Measurements from ENCODE around the gene CCDC187. TPM values are rescaled to one million over a fixed set of nuclear protein-coding genes. Genes with fewer than 3 reads are reported as not detected.
"Not testable (repeated sequence)": the region's sequence is repeated elsewhere in the genome, so short reads cannot be mapped to it uniquely, and the experiment has no call there.

Gene CCDC187
- total RNA-seq, 1 donor from 2014 or later = not detected

DNA sequence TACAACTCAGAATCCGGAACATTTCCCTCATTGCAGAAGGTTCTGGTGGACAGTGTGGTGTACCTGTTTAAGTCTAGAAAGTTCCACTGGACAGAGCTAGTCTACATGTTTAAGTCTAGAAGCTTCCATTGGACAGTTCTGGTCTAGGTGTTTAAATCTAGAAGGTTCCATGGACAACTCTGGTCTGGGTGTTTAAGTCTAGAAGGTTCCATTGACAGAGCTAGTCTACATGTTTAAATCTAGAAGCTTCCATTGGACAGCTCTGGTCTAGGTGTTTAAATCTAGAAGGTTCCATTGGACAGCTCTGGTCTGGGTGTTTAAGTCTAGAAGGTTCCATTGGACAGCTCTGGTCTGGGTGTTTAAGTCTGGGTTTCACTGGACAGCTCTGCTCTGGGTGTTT, 25.0 kb downstream of the CCDC187 start:
- ATAC-seq = no peak

DNA sequence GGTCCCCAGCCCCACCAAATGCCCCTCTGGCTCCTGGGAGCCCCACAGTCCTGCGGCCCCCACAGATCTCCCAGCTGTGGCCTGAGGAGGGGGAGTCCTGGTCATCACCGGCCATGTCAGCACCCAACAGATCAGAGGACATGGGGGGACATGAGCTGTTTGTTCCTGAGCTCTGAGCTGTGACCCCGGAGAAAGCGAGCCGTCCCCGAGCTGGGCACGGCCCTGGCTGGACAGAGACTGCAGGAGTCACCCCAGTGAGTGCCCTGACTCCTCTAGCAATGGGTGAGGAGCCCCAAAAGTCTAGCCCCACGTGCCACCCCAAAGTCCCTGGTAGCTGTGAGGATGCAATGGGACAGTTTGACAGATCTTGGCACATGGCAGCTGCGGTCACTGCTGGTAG, 25.7 kb downstream of the CCDC187 start:
- intact Hi-C loops (cut with micrococcal nuclease) = no loop called here
- ATAC-seq (no peak), DNase-seq (no peak)

More for the DNA sequence above, 25.0 kb downstream of the CCDC187 start:
- intact Hi-C loops (cut with micrococcal nuclease) = no loop called here
- DNase-seq = no peak

DNA sequence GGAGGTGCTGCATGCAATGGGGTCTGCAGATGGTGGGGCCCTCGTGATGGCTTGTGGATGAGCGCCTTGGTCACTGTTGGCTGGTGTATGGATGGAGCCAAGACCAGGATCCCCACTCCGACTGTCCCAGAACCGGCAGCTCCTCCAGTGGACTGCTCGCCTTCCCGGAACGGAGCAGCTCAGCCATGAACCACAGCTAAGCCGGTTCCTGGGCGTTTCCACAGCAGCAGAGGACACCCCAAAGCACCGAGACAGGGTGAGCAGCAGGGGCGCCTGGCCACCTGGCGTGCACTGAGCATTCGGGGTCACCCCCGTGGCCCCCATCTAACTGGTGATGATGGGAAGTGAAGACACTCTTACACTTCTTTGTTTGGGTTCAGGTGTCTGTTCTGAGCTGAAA, 26.1 kb downstream of the CCDC187 start:
- no peak for ATAC-seq
- intact Hi-C loops (cut with micrococcal nuclease) = no loop called here
- DNase-seq = no peak

DNA sequence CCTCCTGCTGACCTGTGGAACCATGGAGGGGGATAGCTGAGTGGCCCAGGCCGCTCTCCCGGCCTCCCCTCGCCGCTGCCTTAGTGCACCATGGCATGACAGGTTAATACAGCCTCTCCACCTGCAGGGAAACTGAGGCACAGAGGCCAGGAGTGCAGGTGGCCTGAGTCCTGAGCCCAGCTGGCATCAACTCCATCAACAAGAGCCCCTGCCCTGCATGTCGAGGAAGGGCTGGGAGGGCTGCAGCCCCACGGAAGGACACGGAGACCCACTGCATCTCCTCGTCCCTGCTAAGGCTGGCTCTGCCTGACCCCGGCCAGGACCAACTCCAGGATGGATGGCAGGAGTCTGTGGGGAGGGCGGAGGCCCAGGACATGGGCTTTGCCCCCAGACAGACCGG, 27.2 kb downstream of the CCDC187 start:
- DNase-seq (no peak), ATAC-seq (no peak)
- intact Hi-C loops (cut with micrococcal nuclease) = no loop called here

DNA sequence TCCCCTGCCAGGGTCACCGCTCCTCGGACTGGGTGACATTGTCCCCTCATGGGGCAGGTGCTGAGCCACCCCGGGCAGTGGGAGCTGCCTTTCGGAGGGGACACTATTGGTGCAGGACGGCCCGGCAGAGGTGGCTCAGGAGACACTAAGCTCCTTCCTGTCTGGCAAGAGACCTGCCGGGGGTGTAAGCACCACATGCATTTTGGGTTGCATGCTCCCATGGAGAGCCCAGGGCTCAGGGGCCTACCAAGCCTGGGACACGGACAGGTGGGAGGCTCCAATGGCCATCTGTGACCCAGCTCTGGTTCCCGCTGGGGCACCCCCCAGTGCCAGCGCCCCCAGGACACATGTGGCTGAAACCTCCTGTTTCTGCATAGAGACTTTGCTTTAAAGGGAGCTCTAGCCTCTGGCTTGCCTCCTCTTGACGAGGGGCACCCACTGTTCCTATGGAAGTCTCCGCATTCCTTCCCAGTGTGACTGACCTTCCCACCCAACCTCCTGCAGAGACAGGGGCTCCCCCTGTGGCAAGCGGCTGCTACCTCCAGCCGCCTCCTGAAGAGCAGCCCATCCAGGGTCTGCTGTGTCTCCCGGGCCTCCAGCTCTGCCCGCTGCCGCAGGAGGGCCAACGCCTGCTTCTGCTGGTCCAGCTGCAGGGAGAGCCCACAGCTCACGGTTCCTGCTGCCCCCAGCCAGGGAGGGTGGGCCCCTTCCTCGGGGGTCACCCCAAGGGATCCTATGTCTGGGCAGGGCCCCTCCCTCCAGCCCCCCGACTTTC, 28.1 kb downstream of the CCDC187 start:
- intact Hi-C loops (cut with micrococcal nuclease) = no loop called here
- DNase-seq (no peak), ATAC-seq (no peak)

DNA sequence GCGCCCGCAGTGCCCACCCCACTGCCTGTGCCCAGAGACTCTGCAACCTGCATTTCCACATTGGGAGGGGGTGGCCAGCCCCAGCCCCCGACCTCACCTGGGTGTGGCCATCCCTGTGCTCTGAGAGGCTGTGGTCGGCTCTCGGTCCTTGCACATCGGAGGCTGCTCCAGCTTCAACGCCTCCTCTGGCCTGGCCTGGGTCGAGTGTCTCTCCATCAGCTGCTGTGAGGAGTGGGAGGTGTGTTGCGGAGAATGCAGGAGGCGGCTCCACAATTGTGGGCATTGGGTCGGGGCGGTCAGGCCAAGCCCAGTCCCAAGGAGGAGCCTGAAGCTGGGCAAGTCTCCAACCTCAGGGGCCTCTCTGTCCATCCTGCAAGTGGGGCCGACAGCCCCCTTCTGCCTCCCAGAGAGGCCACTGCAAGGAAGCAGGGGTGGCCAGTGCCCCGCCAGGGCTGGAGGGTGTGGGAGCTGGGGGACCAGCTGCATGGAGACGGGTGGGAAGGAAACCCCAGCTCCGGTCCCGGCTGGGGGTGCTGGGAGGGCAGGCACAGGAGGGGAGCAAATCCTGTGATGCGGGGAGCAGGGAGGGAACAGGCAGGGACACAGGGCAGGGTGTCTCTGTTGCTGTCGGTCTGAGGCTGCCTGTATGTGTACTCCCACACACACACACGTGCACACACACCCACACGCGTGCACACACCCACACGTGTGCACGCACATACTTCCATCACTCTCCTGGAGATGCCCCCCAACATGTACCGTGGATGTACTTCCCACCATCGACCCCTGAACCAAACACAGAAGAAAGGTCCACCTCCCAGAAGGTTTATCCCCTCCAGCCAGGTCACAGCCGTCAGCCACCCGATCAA, 28.9 kb downstream of the CCDC187 start:
- no peak for ATAC-seq
- DNase-seq = no peak

DNA sequence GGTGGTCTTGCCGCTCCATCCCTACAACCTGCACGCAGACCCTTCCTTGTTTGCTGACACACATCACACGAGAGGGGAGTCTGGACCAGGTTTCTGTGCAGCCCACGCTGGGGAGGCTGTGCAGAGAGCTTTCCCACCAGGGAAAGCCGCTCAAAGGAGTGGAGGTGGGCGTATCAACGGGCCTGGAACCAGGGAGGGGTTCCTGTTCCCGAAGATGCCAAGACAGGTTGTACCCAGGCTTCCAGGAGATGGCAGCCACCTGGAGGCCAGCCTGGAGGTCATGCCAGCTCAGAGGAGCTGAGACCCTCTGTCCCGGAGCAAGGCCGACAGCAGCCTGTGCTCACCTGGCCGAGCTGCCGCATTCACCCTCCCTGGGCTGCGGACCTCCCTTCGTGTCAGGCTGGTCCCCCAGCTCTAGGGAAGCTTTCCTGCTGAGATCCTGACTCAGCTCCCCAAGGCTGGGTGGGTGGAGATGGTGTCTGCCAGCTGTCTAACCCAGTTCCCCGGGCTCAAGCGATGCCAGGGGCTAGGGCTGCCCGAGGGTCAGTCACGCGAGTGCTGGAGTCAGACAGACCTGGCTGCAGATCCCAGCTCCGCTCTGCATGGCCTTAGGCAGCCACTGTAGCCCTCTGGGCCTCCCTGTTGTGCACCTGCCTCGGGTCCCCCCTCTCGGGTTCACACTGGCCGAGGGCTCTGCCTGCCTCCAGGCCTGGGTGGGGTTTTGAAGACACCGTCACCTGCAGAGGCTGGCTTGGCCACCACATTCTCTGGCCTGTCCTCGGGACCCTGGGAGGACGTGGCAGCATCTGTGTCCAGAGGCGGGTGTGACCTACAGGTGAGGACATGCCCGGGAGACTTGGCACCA, 29.7 kb downstream of the CCDC187 start:
- intact Hi-C loops (cut with micrococcal nuclease) = no loop called here
- DNase-seq (no peak), ATAC-seq (no peak)

More for the DNA sequence above, 28.9 kb downstream of the CCDC187 start:
- intact Hi-C loops (cut with micrococcal nuclease) = no loop called here

DNA sequence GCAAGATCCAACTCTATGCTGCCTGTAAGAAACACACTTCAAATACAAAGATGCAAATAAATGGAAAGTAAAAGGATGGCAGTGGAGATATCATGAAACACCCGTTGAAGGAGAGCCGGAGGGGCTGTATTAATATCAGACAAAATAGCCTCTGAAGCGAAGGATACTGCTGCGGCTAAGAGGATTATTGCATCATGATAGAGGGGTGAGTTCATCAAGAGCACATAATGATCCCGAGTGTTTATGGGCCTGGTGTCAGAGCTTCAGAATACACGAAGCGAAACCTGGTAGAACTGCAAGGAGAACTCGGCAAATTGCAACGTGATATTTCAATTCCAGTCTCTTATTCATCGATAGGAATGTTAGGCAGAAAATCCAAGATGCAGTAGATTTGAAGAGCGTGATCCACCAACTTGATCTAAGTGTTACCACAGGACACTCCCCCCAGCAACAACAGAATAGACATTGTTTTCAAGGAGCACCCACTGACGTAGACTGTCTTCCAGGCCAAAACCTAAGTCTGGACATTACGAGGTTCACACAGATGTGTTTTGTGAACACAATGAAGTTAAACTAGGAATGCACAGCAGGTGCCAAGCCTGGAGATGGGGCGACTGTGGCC, 30.5 kb downstream of the CCDC187 start:
- DNase-seq (no peak), ATAC-seq (no peak)
- intact Hi-C loops (cut with micrococcal nuclease) = no loop called here

DNA sequence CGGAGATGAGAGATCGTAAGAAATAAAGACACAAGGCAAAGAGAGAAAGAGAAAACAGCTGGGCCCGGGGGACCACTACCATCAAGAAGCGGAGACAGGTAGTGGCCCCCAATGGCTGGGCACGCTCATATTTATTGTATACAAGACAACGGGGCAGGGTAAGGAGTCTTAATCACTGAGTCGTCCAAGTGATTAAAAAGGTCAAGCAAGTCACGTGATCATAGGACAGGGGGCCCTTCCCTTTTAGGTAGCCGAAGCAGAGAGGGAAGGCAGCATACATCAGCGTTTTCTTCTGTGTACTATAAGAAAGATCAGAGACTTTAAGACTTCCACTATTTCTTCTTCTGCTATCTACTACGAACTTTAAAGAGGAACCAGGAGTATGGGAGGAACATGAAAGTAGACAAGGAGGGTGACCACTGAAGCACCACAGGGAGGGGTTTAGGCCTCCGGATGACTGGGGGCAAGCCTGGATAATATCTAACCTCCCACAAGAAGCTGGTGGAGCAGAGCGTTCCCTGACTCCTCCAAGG, 33.7 kb downstream of the CCDC187 start:
- ATAC-seq (no peak), DNase-seq (no peak)
- intact Hi-C loops (cut with micrococcal nuclease) = no loop called here

DNA sequence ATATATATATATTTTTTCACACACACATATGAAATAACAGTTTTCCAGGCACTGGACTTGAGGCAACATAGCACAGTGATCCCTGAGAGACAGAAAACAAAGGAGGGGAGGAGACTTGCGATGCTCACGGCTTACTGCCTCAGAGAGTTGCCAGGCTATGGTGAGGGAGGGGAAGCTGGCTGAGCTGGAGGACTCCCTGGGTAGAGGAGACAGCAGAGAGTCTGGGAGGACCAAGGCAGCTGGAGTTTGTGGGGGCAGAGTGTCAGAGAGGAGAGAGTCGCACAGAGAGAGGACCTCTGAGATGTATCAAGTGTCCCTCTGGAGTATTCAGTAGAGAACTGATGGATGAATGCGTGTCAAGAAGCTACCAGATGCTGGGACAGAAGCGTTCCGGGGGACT, 35.2 kb downstream of the CCDC187 start:
- intact Hi-C loops (cut with micrococcal nuclease) = no loop called here
- no peak for ATAC-seq
- DNase-seq = no peak

DNA sequence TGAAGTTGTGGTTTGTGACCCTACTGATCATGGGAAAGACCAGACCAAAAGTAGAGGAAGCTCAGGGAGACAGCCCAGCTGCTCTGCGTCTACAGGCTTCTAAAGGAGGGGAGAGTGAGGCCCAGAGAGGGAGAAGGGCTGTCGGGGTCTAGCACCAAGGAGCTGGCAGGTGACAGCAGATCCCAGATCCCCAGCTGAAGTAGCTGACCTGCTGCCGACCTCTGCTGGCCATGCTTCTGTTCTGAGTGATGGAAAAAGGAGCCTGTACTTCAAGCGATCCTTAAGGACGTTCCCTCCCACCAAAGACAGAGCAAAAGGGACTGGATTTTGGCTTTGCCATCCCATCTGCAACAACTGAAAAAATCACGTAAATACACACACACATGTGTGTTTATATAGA, 35.6 kb downstream of the CCDC187 start:
- peak; percentile 35 for ATAC-seq
- intact Hi-C loops (cut with micrococcal nuclease) = no loop called here

DNA sequence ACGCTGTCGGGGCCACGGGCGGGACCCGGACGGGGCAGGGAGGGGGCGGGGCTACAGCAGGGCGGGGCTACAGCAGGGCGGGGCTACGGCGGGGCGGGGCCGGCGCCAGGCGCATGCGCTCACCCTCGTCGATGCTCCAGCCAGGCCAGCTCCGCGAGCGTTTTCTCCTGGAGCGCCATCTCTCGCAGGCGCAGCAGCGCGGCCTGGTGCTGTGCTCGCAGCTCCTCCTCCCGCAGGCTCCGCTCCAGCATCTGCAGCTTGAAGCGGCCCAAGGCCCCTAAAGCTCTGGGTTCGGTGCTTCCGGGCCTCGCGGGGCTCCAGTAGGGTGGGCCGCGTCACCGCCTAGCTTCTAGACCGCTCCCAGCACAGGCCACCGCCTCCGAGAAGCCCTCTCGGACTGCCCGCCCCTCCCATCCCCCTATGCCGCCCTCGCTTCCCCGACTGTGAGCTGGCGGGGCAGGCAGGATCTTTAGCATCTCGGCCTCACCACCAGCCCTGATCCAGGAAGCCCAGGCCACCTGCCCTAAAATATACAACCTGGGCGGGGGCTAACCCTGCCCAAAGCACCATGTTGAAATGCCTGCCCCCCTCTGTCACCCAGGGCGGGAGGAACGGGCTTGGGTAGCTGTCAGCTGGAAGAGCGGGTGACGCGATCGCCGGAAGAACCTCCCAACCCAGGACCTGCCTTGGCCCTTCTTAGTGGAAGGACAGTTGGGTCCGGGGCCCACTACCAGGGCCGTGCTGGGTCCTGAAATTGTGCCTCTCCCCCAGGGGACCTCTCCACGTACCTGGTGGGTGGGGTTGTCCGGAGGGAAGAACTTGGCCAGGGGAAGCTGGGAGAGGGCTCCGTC, 36.4 kb downstream of the CCDC187 start:
- intact Hi-C loops (cut with micrococcal nuclease) = no loop called here
- peak; percentile 91 for DNase-seq
- ATAC-seq = peak; percentile 97

More for the DNA sequence above, 35.6 kb downstream of the CCDC187 start:
- no peak for DNase-seq

DNA sequence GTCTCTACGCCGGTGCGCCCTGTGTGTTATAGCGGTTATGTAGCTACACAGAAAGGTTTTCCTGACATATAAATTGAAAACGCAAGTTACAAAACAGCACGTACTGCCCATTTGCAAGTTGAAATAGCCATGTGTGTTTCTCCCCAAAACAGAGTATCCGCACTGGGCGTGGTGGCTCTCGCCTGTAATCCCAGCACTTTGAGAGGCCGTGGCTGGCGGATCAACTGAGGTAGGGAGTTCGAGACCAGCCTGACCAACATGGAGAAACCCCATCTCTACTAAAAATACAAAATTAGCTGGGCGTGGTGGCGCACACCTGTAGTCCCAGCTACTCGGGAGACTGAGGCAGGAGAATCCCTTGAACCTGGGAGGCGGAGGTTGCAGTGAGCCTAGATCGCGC, 37.3 kb downstream of the CCDC187 start:
- intact Hi-C loops (cut with micrococcal nuclease); ATAC-seq: not testable (repeated sequence)

DNA sequence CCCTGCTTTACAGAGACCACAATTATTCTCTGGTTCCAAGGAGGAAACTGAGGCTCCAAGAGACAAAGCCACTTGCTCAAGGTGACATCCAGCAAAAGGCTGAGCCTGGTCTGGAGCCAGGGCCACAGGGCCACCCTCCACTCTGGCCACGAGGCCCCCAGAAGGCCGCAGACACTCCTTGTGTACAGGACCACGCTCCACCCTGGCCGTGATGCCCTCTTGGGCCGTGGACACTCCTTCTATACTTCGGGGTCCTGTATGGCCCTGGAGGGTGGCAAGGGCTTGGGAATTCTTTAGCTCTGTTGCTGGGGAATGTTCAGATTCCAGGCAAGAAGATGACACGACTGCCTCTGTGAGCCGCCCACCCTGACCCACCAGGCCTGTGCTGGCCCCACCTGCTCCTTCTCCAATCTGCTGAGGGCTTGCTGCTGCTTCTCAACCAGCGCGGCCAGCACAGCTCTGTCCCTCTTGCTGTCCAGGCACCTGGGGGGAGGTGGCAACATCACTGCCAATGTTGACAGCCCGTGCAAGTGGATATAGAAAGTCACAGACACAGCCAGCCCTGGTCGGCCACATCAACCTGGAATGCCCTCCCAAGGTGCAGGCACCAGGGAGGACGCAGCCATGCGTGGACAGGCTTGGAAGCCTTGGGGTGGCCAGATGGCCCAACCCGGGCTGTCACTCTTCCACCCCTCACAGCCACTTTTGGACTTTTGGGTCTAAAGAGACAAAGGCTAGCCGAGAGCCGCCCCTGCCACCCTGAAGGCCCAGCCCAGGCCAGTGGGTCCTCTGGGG, 38.1 kb downstream of the CCDC187 start:
- intact Hi-C loops (cut with micrococcal nuclease) = no loop called here
- no peak for ATAC-seq
- DNase-seq = no peak

More for the DNA sequence above, 37.3 kb downstream of the CCDC187 start:
- DNase-seq = not testable (repeated sequence)

DNA sequence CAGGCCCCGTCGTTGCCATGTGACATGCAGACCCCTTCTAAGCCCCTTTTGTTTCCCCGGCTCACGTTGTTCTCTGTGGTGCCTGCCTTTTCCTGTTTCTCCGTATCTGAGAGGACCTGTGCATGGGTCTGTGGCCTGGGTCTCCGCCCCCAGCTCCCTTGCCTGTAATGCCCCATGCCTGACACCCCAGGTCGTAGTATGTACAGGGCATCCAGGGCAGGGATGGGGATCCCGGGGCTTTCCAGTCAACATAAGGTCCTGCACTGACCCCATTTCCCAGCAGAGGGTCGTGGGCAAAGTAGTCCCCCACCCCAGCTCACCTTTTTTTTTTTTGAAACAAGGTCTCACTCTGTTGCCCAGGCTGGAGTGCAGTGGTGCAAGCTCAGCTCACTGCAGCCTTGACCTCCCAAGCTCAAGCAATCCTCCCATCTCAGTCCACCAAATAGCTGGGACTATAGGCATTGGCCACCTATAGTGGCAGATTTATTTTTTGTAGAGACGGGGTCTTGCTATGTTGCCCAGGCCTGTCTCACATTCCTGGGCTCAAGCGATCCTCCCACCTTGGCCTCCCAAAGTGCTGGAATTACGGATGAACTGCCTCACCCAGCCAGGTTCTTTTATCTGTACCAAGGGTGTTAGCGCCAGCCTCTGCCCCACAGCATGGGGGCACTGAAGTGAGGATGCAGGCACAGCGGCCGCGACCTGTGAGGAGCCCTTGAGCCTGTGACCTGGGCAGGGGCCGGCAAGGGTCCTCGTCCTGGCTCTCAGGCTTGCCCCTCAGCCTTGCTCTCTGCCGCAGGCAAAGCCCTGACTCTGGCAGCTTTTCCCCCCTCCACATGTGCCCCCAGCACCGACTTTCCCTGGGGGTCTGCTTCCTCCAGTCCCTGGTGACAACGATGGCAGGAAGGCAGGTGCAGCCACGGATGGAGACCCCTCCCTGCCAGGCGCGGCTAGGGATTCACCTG, 39.2 kb downstream of the CCDC187 start:
- intact Hi-C loops (cut with micrococcal nuclease) = no loop called here
- no peak for DNase-seq

DNA sequence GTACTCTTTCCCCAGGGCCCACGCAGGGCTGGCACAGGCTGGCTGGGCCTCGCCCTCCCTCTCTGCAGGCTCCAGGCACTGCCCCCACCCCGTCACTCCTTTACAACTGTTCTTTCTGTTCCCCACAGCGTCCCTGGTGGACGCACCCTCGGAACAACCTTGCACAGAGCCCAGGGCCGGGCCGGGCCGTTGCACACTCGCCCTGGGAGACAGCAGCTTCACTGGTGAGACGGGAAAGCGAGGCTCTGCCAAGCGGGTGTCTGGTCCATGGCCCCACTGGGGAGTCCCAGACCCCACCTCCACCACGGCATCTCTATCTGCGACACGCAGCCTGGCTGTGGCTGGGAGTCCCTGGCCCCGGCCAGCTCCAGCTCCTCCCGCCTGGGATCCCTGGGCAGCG, 39.9 kb downstream of the CCDC187 start:
- DNase-seq (no peak), ATAC-seq (no peak)
- intact Hi-C loops (cut with micrococcal nuclease) = no loop called here

More for the DNA sequence above, 39.2 kb downstream of the CCDC187 start:
- ATAC-seq = no peak

Data from left ventricle myocardium superior (tissue), 1 donor.